ENCODE data around the gene COL6A1. TPM values are rescaled to one million over a fixed set of nuclear protein-coding genes. Genes with fewer than 3 reads are reported as not detected.
A peak's percentile ranks its signal among the peaks of the same experiment; 100 is the strongest.

Gene COL6A1
- total RNA-seq, 1 experiment from 2014 or later = 221 TPM

DNA sequence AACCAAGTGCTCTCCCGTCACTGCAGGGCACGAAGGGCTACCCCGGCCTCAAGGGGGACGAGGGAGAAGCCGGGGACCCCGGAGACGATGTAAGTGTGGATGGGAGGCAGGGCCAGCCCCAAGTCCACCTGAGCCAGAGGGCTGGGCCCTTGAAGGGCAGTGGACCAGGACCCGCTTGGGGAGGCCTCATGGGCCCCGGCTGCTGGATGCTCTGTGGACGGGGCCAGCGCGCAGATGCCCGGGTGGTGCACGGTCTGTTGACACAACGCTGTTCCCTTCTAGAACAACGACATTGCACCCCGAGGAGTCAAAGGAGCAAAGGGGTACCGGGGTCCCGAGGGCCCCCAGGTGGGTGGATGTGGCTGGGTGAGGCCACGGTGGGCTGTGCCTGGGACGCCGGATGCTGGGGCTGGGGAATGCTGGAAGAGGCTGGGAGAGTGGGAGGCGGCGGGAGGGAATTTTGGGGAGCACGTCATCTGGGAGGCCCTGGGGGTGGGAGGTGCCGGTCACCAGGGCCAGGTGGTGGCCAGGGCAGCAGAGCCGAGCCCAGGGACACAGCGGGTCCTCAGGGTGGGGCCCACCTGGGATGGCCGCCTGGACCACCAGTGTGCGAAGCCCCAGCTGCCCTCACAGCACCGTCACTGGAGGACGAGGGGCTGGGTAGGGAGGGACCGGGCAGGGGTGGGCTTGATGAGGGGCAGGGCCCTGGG, 17.5 kb downstream of the COL6A1 start:
- DNase-seq (ENCODE audit: low spot score) = peak; percentile 11
- no peaks in the 10 kb centered on the region for H3K4me1 Mint-ChIP-seq

DNA sequence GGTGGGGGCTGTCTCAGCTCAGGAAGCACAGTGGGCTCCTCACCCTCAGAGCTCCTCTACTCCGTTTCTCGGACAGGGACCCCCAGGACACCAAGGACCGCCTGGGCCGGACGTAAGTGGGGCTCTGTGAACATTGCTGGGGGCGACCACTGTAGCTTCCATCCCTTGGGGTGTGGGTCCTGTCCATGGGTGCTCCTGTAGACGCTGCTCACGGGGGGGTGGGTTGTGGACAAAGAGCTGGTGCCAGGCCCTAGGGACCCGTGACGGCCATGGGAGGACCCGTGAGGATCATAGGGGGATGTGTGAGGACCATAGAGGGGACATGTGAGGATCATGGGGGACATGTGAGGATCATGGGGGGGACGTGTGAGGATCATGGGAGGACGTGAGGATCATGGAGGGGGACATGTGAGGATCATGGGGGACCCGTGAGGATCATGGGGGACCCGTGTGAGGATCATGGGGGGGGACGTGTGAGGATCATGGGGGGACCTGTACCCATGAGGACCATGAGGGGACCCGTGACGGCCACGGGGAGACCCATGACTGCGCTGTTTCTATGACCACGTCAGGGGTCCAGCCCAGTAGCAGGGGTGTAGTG, 18.1 kb downstream of the COL6A1 start:
- Mint-ChIP-seq H3K36me3 (peaks cover 15% of the 10 kb centered on the region), H3K27me3 (ENCODE audit: low read depth) (no peaks in the 10 kb centered on the region), H3K4me1 (no peaks in the 10 kb centered on the region), H3K9me3 (no peaks in the 10 kb centered on the region), H3K4me3 (no peak overlapping the region), H3K27ac (0 out of 2 replicates have a peak overlapping the region, but pooled peaks have one; percentile 57)
- ATAC-seq (no peak), DNase-seq (ENCODE audit: low spot score) (no peak)
- ChIA-PET CTCF (interaction anchor here (1.1 kb wide), 1 partner anchor 27 kb away, joined by 5 read pairs; no protein-coding TSS in a partner anchor), POLR2A (no interaction called here)
- TF ChIP-seq NFATC4 (CRISPR knock-in tag; IDR thresholded peaks at IDR 0.05) (no peak), NR3C1 (CRISPR knock-in tag; conservative IDR thresholded peaks at IDR 0.05; ENCODE audit: low read depth) (no peak), GABPB1 (CRISPR knock-in tag; IDR thresholded peaks at IDR 0.05) (no peak), TP53 (CRISPR knock-in tag; IDR thresholded peaks at IDR 0.05) (no peak), GTF2I (CRISPR knock-in tag; conservative IDR thresholded peaks at IDR 0.05) (no peak), JAZF1 (CRISPR knock-in tag; IDR thresholded peaks at IDR 0.05) (no peak), ELF4 (CRISPR knock-in tag; IDR thresholded peaks at IDR 0.05; ENCODE audit: low read depth) (no peak)
- TF ChIP-seq, protein P1, sequence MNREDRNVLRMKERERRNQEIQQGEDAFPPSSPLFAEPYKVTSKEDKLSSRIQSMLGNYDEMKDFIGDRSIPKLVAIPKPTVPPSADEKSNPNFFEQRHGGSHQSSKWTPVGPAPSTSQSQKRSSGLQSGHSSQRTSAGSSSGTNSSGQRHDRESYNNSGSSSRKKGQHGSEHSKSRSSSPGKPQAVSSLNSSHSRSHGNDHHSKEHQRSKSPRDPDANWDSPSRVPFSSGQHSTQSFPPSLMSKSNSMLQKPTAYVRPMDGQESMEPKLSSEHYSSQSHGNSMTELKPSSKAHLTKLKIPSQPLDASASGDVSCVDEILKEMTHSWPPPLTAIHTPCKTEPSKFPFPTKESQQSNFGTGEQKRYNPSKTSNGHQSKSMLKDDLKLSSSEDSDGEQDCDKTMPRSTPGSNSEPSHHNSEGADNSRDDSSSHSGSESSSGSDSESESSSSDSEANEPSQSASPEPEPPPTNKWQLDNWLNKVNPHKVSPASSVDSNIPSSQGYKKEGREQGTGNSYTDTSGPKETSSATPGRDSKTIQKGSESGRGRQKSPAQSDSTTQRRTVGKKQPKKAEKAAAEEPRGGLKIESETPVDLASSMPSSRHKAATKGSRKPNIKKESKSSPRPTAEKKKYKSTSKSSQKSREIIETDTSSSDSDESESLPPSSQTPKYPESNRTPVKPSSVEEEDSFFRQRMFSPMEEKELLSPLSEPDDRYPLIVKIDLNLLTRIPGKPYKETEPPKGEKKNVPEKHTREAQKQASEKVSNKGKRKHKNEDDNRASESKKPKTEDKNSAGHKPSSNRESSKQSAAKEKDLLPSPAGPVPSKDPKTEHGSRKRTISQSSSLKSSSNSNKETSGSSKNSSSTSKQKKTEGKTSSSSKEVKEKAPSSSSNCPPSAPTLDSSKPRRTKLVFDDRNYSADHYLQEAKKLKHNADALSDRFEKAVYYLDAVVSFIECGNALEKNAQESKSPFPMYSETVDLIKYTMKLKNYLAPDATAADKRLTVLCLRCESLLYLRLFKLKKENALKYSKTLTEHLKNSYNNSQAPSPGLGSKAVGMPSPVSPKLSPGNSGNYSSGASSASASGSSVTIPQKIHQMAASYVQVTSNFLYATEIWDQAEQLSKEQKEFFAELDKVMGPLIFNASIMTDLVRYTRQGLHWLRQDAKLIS (CRISPR knock-in tag; IDR thresholded peaks at IDR 0.05; ENCODE audit: borderline replicate concordance) = no peak

More for the DNA sequence above, 17.5 kb downstream of the COL6A1 start:
- no peak overlapping the region for H3K4me3 Mint-ChIP-seq
- no peak for ATAC-seq
- no peak overlapping the region for H3K27ac Mint-ChIP-seq
- H3K9me3 Mint-ChIP-seq = no peaks in the 10 kb centered on the region
- H3K27me3 Mint-ChIP-seq (ENCODE audit: low read depth) = no peaks in the 10 kb centered on the region
- TF ChIP-seq JUN (CRISPR knock-in tag; IDR thresholded peaks at IDR 0.05) = no peak
- no peak for TF ChIP-seq SMAD3 (CRISPR knock-in tag; IDR thresholded peaks at IDR 0.05; ENCODE audit: borderline replicate concordance)
- no peak for TF ChIP-seq KAT7 (CRISPR knock-in tag; IDR thresholded peaks at IDR 0.05; ENCODE audit: borderline replicate concordance)
- TF ChIP-seq NFYB (CRISPR knock-in tag; conservative IDR thresholded peaks at IDR 0.05; ENCODE audit: low read depth) = no peak
- TF ChIP-seq, protein P2, sequence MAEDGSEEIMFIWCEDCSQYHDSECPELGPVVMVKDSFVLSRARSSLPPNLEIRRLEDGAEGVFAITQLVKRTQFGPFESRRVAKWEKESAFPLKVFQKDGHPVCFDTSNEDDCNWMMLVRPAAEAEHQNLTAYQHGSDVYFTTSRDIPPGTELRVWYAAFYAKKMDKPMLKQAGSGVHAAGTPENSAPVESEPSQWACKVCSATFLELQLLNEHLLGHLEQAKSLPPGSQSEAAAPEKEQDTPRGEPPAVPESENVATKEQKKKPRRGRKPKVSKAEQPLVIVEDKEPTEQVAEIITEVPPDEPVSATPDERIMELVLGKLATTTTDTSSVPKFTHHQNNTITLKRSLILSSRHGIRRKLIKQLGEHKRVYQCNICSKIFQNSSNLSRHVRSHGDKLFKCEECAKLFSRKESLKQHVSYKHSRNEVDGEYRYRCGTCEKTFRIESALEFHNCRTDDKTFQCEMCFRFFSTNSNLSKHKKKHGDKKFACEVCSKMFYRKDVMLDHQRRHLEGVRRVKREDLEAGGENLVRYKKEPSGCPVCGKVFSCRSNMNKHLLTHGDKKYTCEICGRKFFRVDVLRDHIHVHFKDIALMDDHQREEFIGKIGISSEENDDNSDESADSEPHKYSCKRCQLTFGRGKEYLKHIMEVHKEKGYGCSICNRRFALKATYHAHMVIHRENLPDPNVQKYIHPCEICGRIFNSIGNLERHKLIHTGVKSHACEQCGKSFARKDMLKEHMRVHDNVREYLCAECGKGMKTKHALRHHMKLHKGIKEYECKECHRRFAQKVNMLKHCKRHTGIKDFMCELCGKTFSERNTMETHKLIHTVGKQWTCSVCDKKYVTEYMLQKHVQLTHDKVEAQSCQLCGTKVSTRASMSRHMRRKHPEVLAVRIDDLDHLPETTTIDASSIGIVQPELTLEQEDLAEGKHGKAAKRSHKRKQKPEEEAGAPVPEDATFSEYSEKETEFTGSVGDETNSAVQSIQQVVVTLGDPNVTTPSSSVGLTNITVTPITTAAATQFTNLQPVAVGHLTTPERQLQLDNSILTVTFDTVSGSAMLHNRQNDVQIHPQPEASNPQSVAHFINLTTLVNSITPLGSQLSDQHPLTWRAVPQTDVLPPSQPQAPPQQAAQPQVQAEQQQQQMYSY (CRISPR knock-in tag; IDR thresholded peaks at IDR 0.05) = no peak
- TF ChIP-seq, protein P3, sequence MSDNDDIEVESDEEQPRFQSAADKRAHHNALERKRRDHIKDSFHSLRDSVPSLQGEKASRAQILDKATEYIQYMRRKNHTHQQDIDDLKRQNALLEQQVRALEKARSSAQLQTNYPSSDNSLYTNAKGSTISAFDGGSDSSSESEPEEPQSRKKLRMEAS (CRISPR knock-in tag; IDR thresholded peaks at IDR 0.05) = no peak
- TF ChIP-seq, protein P4, sequence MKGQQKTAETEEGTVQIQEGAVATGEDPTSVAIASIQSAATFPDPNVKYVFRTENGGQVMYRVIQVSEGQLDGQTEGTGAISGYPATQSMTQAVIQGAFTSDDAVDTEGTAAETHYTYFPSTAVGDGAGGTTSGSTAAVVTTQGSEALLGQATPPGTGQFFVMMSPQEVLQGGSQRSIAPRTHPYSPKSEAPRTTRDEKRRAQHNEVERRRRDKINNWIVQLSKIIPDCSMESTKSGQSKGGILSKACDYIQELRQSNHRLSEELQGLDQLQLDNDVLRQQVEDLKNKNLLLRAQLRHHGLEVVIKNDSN (CRISPR knock-in tag; IDR thresholded peaks at IDR 0.05) = no peak
- TF ChIP-seq, protein P5, sequence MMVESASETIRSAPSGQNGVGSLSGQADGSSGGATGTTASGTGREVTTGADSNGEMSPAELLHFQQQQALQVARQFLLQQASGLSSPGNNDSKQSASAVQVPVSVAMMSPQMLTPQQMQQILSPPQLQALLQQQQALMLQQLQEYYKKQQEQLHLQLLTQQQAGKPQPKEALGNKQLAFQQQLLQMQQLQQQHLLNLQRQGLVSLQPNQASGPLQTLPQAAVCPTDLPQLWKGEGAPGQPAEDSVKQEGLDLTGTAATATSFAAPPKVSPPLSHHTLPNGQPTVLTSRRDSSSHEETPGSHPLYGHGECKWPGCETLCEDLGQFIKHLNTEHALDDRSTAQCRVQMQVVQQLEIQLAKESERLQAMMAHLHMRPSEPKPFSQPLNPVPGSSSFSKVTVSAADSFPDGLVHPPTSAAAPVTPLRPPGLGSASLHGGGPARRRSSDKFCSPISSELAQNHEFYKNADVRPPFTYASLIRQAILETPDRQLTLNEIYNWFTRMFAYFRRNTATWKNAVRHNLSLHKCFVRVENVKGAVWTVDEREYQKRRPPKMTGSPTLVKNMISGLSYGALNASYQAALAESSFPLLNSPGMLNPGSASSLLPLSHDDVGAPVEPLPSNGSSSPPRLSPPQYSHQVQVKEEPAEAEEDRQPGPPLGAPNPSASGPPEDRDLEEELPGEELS (CRISPR knock-in tag; IDR thresholded peaks at IDR 0.05) = no peak
- POLR2A ChIA-PET = no interaction called here
- H3K36me3 Mint-ChIP-seq = peaks cover 13% of the 10 kb centered on the region
- CTCF ChIA-PET = no interaction called here
